Left lung (tissue), 10 donors: ENCODE results near the gene ZBTB47. TPM values are rescaled to one million over a fixed set of nuclear protein-coding genes. Genes with fewer than 3 reads are reported as not detected.

ENCODE experiments used
- ATAC-seq: fragments of 200-7000 bp; cut with Tn5 transposase; one replicate; pipeline ENCODE4 v1.9.1; 2020; ENCODE audit warnings: moderate library complexity
- DNase-seq, 4 donors: peaks; one replicate each; pipeline ENCODE4 v3.0.0-alpha.2; 2013 to 2020
- H3K27ac ChIP-seq, 2 donors: fragments of 200-600 bp; sonication (generic) in 1 of 2; one replicate each; pipeline versions ENCODE4 v1.5.0 to v1.8.0; 2020 to 2021
- H3K27me3 ChIP-seq, 2 donors: fragments of 200-600 bp; sonication (generic) in 1 of 2; one replicate each; pipeline versions ENCODE4 v1.5.0 to v1.8.0; 2020 to 2021
- H3K36me3 ChIP-seq, 2 donors: fragments of 200-600 bp; sonication (generic) in 1 of 2; one replicate each; pipeline versions ENCODE4 v1.5.0 to v1.8.0; 2020 to 2021
- H3K4me1 ChIP-seq, 2 donors: fragments of 200-600 bp; one replicate each; pipeline ENCODE4 v1.8.0; 2021
- H3K4me3 ChIP-seq, 2 donors: fragments of 200-600 bp; sonication (generic) in 1 of 2; one replicate each; pipeline versions ENCODE4 v1.5.0 to v1.8.0; 2020 to 2021; ENCODE audit warnings: mild to moderate bottlenecking in 1 of 2
- H3K9me3 ChIP-seq, 2 donors: fragments of 200-600 bp; sonication (generic) in 1 of 2; one replicate each; pipeline versions ENCODE4 v1.5.0 to v1.8.0; 2020 to 2021
- intact Hi-C, 2 donors: fragments of 100-400 bp; cut with DNase I; formaldehyde crosslinking; loops; one replicate each; pipeline versions ENCODE4 v1.11.2 to v1.14.2; 2022
- polyA plus RNA-seq, 6 donors: library from polyadenylated mRNA; unstranded; fragments of 120-200 nt; gene quantifications; one replicate each; pipeline ENCODE4 v1.2.1, GENCODE V29; 2013; ENCODE audit not compliant: insufficient read length in 6 of 6
- total RNA-seq, 2 donors: library from RNA; stranded (reverse); fragmentation: NEBNext Ultra II Directional; extraction: Animal tissue kit (Norgen Biotek cat#: 25700); gene quantifications; one replicate each; pipeline ENCODE4 v1.2.1, GENCODE V29; 2021
- TF ChIP-seq, protein P1 (sequence below), 2 donors: fragments of 200-600 bp; sonication (generic) in 1 of 2; IDR thresholded peaks; one replicate each; pipeline versions ENCODE4 v1.5.0 to v1.8.0; 2021; ENCODE audit warnings: antibody characterized with exemption in 2 of 2
- donor health status: DM: no; HTN: yes; CAD: no.
- donor health status: DM: no; HTN: no; CAD: no.

ZBTB47 gene
- total and polyA plus RNA-seq, 8 donors: 10.4 to 34.9 (median 15.1) TPM

DNA sequence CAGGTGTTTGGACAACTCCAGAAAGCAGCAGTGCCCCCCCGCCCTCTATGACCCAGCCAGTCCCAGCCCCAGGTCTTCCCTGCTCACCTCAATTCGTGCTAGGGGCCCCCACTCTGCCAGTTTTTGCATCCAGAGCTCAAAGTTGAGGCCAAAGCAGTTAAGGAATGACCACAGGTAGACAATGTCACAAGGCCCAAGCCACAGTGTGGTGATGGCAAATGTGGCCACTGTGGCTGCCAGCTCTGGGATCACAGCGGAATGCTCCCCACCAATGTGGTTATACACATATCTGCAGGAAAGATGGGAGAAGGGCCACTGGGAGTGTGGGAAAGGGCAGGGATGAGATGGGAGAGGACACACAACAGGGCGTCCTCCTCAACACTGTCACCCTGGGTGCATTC lies 40.0 kb downstream of the ZBTB47 start:
- DNase-seq (no peak), ATAC-seq (no peak)
- Histone ChIP-seq H3K36me3 (no peaks in the 10 kb centered on the region), H3K27ac (no peak overlapping the region), H3K4me3 (no peak overlapping the region), H3K27me3 (no peaks in the 10 kb centered on the region), H3K4me1 (no peaks in the 10 kb centered on the region), H3K9me3 (no peaks in the 10 kb centered on the region)
- intact Hi-C loops: no loop called here
- TF ChIP-seq, protein P1, sequence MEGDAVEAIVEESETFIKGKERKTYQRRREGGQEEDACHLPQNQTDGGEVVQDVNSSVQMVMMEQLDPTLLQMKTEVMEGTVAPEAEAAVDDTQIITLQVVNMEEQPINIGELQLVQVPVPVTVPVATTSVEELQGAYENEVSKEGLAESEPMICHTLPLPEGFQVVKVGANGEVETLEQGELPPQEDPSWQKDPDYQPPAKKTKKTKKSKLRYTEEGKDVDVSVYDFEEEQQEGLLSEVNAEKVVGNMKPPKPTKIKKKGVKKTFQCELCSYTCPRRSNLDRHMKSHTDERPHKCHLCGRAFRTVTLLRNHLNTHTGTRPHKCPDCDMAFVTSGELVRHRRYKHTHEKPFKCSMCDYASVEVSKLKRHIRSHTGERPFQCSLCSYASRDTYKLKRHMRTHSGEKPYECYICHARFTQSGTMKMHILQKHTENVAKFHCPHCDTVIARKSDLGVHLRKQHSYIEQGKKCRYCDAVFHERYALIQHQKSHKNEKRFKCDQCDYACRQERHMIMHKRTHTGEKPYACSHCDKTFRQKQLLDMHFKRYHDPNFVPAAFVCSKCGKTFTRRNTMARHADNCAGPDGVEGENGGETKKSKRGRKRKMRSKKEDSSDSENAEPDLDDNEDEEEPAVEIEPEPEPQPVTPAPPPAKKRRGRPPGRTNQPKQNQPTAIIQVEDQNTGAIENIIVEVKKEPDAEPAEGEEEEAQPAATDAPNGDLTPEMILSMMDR (IDR thresholded peaks at IDR 0.05): no peak

DNA sequence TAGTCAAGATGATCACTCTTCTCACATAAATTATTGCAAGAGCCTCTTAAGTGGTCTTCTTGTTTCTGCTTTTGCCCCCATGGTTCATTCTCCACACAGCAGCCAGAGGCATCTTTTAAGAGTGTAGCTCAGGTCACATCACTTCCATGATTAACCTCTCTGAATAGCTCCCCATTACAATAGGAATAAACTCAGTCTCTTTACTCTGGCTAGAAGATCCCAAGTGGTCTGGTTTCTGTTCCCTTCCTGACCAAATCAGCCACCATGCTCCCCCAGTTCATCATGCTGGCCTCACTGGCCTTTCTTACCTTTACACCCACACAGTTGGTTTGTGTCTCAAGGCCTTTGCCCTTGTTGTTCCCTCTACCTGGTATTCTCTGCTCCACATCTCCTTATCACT lies 40.9 kb downstream of the ZBTB47 start:
- TF ChIP-seq, protein P1 (IDR thresholded peaks at IDR 0.05): no peak
- no peaks in the 10 kb centered on the region for H3K4me1 ChIP-seq
- no peaks in the 10 kb centered on the region for H3K27me3 ChIP-seq
- no peaks in the 10 kb centered on the region for H3K36me3 ChIP-seq
- H3K9me3 ChIP-seq: no peaks in the 10 kb centered on the region
- no peak overlapping the region for H3K27ac ChIP-seq
- H3K4me3 ChIP-seq: no peak overlapping the region
- DNase-seq (no peak), ATAC-seq (no peak)
- intact Hi-C loops: no loop called here

DNA sequence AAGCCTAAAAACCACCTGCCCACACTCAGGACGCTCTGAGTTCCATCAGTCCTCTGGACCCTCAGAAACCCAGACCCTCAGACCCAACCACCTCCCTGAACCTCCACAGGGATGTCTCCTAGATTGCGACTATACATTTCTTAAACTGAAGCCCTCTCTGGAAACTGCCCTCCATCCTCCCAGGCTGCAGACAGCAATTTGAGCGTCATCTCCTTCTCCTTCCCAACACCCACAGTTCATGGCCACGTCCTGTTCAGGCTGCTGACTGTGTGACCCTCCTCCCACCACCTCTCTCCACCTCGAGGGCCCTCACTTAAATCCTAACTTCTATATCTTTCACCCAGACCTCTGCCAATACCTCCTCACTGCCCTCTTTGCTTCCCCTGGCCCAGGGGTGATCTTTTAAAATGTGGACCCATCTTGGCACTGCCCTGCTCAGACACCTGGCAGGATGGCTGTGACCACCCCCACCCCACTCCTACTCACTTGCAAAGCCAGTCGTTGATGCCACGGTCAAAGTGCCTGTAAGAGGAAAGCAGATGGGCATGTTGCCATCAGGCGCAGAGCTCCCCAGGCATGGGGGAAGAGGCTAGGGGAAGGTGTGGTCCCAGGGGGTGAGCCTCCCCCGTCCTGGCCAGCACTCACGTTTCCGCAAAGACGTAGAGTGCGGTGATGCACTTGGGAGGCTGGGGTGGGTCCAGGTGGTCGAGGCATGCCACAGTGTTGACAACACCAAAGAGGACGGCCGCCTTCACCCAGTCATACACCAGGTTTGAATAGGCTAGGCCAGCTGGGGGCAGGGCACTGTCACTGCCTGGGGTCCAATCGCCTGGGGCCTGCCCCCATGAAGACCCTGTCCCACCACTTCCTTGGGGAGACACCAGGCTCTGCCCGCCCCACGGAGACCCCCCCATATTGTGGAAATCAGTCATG lies 43.1 kb downstream of the ZBTB47 start:
- Histone ChIP-seq H3K36me3 (no peaks in the 10 kb centered on the region), H3K9me3 (no peaks in the 10 kb centered on the region), H3K27ac (no peak overlapping the region), H3K4me3 (no peak overlapping the region), H3K4me1 (no peaks in the 10 kb centered on the region), H3K27me3 (peaks cover 0 to under 1% of the 10 kb centered on the region in 2 donors)
- ATAC-seq (no peak), DNase-seq (peak in 1 of 4 donors; percentile 62)
- intact Hi-C loops: no loop called here
- TF ChIP-seq, protein P1 (IDR thresholded peaks at IDR 0.05): no peak

DNA sequence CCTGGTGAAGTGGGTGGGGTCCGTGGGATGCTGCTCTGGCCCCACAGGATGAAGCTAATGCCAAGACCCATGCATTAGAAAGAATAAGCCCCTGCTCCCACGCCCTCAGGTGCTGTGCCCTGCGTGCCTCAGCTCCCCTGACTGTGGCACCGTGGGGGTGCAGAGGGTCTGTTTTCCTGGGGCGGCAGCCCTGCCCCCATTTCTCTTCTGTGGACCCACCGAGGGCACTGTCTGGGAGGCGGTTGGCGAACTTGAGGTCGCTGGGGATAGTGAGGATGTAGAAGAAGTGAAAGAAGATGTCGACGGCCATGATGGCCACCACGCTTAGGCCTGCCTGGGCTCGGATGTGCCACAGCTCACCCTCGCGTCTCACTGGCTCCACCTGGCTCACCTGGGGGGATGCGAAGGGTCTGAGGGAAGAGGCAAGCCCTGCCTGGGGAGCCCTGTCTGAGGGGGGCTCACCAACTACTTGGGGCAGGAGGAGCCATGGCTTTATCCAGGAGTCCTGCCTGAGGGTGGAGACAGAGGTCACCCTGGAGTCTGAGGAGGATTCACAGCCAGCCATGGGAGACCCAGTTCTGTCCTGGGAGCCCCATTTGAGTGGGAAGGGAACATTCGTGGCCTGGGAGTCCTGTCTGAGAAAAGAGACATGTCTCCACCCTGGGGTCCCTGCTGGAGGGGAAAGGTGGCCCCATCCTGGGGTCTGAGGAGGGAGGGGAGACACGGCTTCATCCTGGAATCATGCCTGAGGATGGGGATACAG lies 44.0 kb downstream of the ZBTB47 start:
- ATAC-seq (no peak), DNase-seq (peak in 1 of 4 donors; percentile 40)
- intact Hi-C loops: no loop called here
- H3K4me1 ChIP-seq: no peaks in the 10 kb centered on the region
- no peaks in the 10 kb centered on the region for H3K9me3 ChIP-seq
- H3K36me3 ChIP-seq: no peaks in the 10 kb centered on the region
- TF ChIP-seq, protein P1 (IDR thresholded peaks at IDR 0.05): no peak
- H3K4me3 ChIP-seq: no peak overlapping the region
- no peak overlapping the region for H3K27ac ChIP-seq
- peaks cover 0 to 9% of the 10 kb centered on the region in 2 donors for H3K27me3 ChIP-seq
